ENCODE data around the gene GPX8.

DNA sequence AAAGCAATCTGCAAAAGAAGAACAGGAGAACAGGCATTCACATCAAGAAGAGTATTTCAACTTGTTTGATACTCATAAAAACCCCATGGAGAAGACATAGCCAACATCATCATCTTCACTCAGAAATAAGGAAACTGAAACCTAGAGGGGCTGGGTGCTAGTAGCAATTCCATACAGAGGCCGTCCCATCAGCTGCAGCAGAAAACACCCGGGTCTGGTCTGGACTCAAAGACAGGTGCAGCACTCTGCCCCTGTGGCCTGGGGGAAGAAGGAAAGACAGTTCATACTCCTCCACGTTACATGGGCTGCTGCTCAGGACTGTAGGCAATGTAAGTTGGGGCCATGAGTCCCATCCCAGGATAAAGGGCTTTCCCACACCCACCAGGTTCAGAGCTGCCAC is 45.9 kb upstream of the GPX8 start:
- TF ChIP-seq, protein P1, sequence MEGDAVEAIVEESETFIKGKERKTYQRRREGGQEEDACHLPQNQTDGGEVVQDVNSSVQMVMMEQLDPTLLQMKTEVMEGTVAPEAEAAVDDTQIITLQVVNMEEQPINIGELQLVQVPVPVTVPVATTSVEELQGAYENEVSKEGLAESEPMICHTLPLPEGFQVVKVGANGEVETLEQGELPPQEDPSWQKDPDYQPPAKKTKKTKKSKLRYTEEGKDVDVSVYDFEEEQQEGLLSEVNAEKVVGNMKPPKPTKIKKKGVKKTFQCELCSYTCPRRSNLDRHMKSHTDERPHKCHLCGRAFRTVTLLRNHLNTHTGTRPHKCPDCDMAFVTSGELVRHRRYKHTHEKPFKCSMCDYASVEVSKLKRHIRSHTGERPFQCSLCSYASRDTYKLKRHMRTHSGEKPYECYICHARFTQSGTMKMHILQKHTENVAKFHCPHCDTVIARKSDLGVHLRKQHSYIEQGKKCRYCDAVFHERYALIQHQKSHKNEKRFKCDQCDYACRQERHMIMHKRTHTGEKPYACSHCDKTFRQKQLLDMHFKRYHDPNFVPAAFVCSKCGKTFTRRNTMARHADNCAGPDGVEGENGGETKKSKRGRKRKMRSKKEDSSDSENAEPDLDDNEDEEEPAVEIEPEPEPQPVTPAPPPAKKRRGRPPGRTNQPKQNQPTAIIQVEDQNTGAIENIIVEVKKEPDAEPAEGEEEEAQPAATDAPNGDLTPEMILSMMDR (IDR thresholded peaks at IDR 0.05 in 8 of 11, conservative IDR thresholded peaks at IDR 0.05 in 3 of 11) = no peak
- TF ChIP-seq POLR2A (IDR thresholded peaks at IDR 0.05) (no peak), POLR2AphosphoS5 (IDR thresholded peaks at IDR 0.05) (no peak)
